ENCODE results near the gene SLC47A1. TPM values are rescaled to one million over a fixed set of nuclear protein-coding genes. Genes with fewer than 3 reads are reported as not detected.

Gene SLC47A1
- total and polyA plus RNA-seq, 2 of the 8 experiments (the other 6 are each of a cell fraction or from before 2014, with no cell fraction given), result 1.5 to 3.6 TPM

- Histone ChIP-seq H4K8ac (ENCODE audit: extremely low read depth, insufficient read depth, low read length) (0 out of 2 replicates have a peak overlapping the region, but pooled peaks have one; percentile 31), H2AFZ (ENCODE audit: low read length) (no peak overlapping the region), H4K5ac (ENCODE audit: insufficient read length, low read depth, low read length) (no peak overlapping the region), H4K91ac (replicated peaks; ENCODE audit: insufficient read length, low read length) (no peak overlapping the region), H3K4me1 (replicated peaks in 1 of 4; ENCODE audit: control insufficient read depth in 3 of 4, insufficient read depth in 4 of 4, low read length in 3 of 4) (peaks cover 0 to 3% (median 0%) of the 10 kb centered on the region in 4 experiments; a peak in 3 of 7 replicates), H3K9me3 (ENCODE audit: insufficient read depth in 2 of 2, low read depth in 1 of 2, low read length in 1 of 2) (no peaks in the 10 kb centered on the region), H3K18ac (ENCODE audit: extremely low read depth, low read length) (no peak overlapping the region), H3K23me2 (ENCODE audit: low read depth, low read length) (no peaks in the 10 kb centered on the region; the same call in 1 of the 2 replicates), H3K36me3 (ENCODE audit: control insufficient read depth in 2 of 4, insufficient read depth in 4 of 4, low read length in 3 of 4) (no peaks in the 10 kb centered on the region), H3K79me1 (ENCODE audit: low read depth, low read length) (no peaks in the 10 kb centered on the region), H3K4ac (replicated peaks; ENCODE audit: insufficient read length, low read depth, low read length) (no peak overlapping the region), H2BK5ac (ENCODE audit: low read depth, low read length) (no peak overlapping the region), H2BK20ac (ENCODE audit: low read length) (no peak overlapping the region), H3K4me3 (ENCODE audit: extremely low read depth in 1 of 4, insufficient read depth in 2 of 4, low read depth in 3 of 4, low read length in 4 of 4) (no peak overlapping the region), H2BK12ac (ENCODE audit: low read depth, low read length) (no peak overlapping the region), H3K23ac (ENCODE audit: insufficient read length) (no peak overlapping the region), H3K27ac (ENCODE audit: low read depth, low read length) (no peak overlapping the region), H3K9ac (replicated peaks in 1 of 4; ENCODE audit: extremely low read depth in 1 of 4, low read depth in 3 of 4, low read length in 3 of 4) (no peak overlapping the region), H3K14ac (ENCODE audit: insufficient read length) (no peak overlapping the region), H4K20me1 (replicated peaks in 1 of 2; ENCODE audit: control insufficient read depth in 1 of 2, insufficient read depth in 2 of 2, low read length in 2 of 2) (no peaks in the 10 kb centered on the region), H3K4me2 (ENCODE audit: insufficient read depth in 1 of 2, low read depth in 2 of 2, low read length in 2 of 2) (no peak overlapping the region), H3K56ac (replicated peaks; ENCODE audit: insufficient read length, low read depth, low read length) (no peak overlapping the region), H3K27me3 (replicated peaks in 1 of 4; ENCODE audit: control insufficient read depth in 3 of 4, extremely low read depth in 1 of 4, insufficient read depth in 3 of 4, low read length in 3 of 4) (no peaks in the 10 kb centered on the region), H3K79me2 (ENCODE audit: control insufficient read depth in 1 of 2, insufficient read depth in 2 of 2, low read length in 2 of 2) (no peaks in the 10 kb centered on the region), H2AK5ac (ENCODE audit: low read depth, low read length) (no peak overlapping the region), H2BK120ac (replicated peaks; ENCODE audit: low read depth, low read length) (no peak overlapping the region), H2BK15ac (ENCODE audit: low read length) (no peak overlapping the region)
- CTCF ChIA-PET (ENCODE audit: partially characterized antibody), result interaction anchor here (0.6 to 3.9 kb wide), 10 partner anchors 23 to 497 kb away, joined by 3 to 31 read pairs (median 4); partner anchors contain the start of gene SLC47A1
- POLR2A ChIA-PET (ENCODE audit: partially characterized antibody), result interaction anchor here (0.7 to 1.4 kb wide), 2 partner anchors 11 to 145 kb away, joined by 3 read pairs; no protein-coding TSS in a partner anchor
- 91% methylated on average over 9 of the region's 9 CpGs; no CpG with 5 or more reads in 1 of the 2 experiments for WGBS, 2 experiments (ENCODE audit: extremely low coverage in 1 of 2, insufficient coverage in 1 of 2, insufficient read length in 1 of 2, insufficient replicate concordance in 2 of 2, low coverage in 1 of 2, low lambda C conversion rate in 2 of 2, missing lambda C conversion rate in 1 of 2)
- FAIRE-seq, result no peak
- DNase-seq (ENCODE audit: low read depth in 1 of 2, low spot score in 2 of 2), result no peak
Measured at GRCh38 chr17:19510903-19511302, 22.8 kb upstream of the SLC47A1 start.

All from H1 (cell line).